Endothelial cell (in vitro differentiated cells): ENCODE data around the gene SPATA3. TPM values are rescaled to one million over a fixed set of nuclear protein-coding genes. Genes with fewer than 3 reads are reported as not detected.

Experiments
- DNase-seq: peaks from one replicate; pipeline ENCODE4 v3.0.0; 2021; ENCODE audit warnings: low spot score
- H3K27ac Mint-ChIP-seq: one replicate; pipeline ENCODE4 v1.8.0; 2021; ENCODE audit warnings: mixed read lengths, inconsistent platforms; ENCODE audit not compliant: unreplicated experiment
- H3K27me3 Mint-ChIP-seq: one replicate; pipeline ENCODE4 v1.8.0; 2021; ENCODE audit warnings: mild to moderate bottlenecking, moderate library complexity, mixed read lengths, inconsistent platforms; ENCODE audit not compliant: unreplicated experiment
- H3K36me3 Mint-ChIP-seq: one replicate; pipeline ENCODE4 v1.8.0; 2021; ENCODE audit warnings: mild to moderate bottlenecking, low read depth, mixed read lengths, inconsistent platforms; ENCODE audit not compliant: unreplicated experiment
- H3K4me1 Mint-ChIP-seq: one replicate; pipeline ENCODE4 v1.8.0; 2021; ENCODE audit warnings: mild to moderate bottlenecking, mixed read lengths, inconsistent platforms; ENCODE audit not compliant: unreplicated experiment
- H3K4me3 Mint-ChIP-seq: one replicate; pipeline ENCODE4 v1.8.0; 2021; ENCODE audit warnings: mild to moderate bottlenecking, mixed read lengths, inconsistent platforms; ENCODE audit not compliant: unreplicated experiment
- H3K9me3 Mint-ChIP-seq: one replicate; pipeline ENCODE4 v1.8.0; 2021; ENCODE audit warnings: mixed read lengths, inconsistent platforms; ENCODE audit not compliant: unreplicated experiment
- total RNA-seq: library from RNA; stranded (reverse); fragmentation: NEBNext Ultra II Directional; extraction: Animal tissue kit (Norgen Biotek cat#: 25700); gene quantifications from one replicate; pipeline ENCODE4 v1.2.1, GENCODE V29; 2021; ENCODE audit not compliant: unreplicated experiment
- TF ChIP-seq, protein P1 (sequence below): fragments of 200-600 bp; sonication (generic); IDR thresholded peaks from one replicate; pipeline ENCODE4 v1.5.0; 2021; ENCODE audit warnings: antibody characterized with exemption; ENCODE audit not compliant: unreplicated experiment

Gene SPATA3
- total RNA-seq, 1 donor from 2014 or later, result not detected

DNA sequence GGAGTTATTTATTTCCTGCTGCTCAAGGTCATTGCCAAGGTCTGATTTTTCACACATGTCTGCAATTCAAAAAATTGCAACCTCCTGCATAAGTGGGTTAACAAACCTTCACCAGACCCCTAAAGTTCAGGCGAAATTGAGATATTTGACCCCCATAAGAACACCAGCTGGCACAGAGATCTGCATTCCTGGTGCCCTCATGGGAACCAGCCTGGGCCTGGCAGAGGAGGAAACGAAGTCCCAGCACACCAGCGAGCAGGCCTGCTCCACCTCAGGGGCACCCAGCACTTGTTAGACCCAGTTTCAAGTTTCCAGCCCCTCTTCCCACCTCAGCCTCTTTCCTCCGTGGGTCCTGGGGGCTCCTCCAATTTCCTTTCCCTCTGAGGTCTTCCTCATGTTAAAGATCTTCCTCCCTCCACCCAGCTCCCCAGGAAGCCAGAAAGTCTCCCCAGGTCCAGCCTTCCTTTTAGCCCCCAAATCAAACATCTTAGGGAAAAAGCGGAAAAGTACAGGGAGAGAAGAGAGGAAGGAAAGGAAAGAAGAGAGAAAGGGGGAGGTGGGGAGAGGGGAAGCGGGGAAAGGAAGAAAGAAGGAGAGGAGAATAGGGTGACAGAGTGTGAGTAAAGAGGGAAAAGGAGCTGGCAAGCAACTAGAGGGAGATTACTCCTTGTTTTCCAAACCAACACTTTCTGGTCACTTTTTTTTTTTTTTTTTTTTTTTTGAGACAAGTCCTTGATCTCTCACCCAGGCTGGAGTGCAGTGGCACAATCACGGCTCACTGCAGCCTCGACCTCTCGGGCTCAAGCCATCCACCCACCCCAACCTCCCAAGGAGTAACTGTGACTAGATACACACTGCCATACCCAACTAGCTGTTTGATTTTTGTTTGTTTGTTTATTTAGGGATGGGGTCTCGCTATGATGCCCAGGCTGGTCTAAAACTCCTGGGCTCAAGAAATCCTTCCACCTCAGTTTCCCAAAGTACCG, 37.5 kb downstream of the SPATA3 start:
- no peaks in the 10 kb centered on the region for H3K9me3 Mint-ChIP-seq
- no peaks in the 10 kb centered on the region for H3K36me3 Mint-ChIP-seq
- TF ChIP-seq, protein P1, sequence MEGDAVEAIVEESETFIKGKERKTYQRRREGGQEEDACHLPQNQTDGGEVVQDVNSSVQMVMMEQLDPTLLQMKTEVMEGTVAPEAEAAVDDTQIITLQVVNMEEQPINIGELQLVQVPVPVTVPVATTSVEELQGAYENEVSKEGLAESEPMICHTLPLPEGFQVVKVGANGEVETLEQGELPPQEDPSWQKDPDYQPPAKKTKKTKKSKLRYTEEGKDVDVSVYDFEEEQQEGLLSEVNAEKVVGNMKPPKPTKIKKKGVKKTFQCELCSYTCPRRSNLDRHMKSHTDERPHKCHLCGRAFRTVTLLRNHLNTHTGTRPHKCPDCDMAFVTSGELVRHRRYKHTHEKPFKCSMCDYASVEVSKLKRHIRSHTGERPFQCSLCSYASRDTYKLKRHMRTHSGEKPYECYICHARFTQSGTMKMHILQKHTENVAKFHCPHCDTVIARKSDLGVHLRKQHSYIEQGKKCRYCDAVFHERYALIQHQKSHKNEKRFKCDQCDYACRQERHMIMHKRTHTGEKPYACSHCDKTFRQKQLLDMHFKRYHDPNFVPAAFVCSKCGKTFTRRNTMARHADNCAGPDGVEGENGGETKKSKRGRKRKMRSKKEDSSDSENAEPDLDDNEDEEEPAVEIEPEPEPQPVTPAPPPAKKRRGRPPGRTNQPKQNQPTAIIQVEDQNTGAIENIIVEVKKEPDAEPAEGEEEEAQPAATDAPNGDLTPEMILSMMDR, result no peak
- H3K27ac Mint-ChIP-seq, result no peak overlapping the region
- no peak overlapping the region for H3K4me3 Mint-ChIP-seq
- peaks cover 10% of the 10 kb centered on the region for H3K27me3 Mint-ChIP-seq
- DNase-seq, result no peak
- H3K4me1 Mint-ChIP-seq, result peaks cover 11% of the 10 kb centered on the region

DNA sequence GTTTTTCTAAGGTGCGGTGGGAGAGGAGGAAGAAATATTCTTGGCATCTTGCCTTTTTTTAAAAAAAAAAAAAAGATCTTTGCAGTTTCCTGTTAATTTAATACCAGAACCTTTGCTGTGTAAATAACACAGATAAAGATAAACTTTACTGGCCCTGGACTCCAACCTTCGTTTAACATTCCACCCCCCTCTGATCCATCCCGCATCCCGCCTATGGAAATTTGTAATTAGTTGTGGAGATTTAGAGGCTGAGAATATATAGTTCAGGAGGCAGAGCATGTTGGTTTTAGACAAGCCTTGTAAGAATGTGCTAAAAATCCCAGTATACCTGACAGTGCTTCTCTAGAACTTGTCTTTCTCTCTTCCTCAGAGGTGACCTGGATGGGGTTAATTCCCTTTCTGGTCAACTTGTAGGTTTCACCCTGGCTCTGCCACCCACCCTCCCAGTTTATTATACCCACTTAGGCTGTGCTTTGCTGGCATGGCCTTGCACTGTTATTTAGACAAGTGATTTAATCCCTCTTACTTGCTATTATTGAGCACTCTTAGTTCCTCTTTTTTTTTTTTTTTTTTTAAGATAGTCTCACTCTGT, 38.5 kb downstream of the SPATA3 start:
- H3K9me3 Mint-ChIP-seq, result no peaks in the 10 kb centered on the region
- no peak for DNase-seq
- H3K27ac Mint-ChIP-seq, result no peak overlapping the region
- H3K4me1 Mint-ChIP-seq, result peaks cover 11% of the 10 kb centered on the region
- H3K27me3 Mint-ChIP-seq, result peaks cover 11% of the 10 kb centered on the region
- TF ChIP-seq, protein P1, result no peak
- H3K36me3 Mint-ChIP-seq, result no peaks in the 10 kb centered on the region
- H3K4me3 Mint-ChIP-seq, result no peak overlapping the region

DNA sequence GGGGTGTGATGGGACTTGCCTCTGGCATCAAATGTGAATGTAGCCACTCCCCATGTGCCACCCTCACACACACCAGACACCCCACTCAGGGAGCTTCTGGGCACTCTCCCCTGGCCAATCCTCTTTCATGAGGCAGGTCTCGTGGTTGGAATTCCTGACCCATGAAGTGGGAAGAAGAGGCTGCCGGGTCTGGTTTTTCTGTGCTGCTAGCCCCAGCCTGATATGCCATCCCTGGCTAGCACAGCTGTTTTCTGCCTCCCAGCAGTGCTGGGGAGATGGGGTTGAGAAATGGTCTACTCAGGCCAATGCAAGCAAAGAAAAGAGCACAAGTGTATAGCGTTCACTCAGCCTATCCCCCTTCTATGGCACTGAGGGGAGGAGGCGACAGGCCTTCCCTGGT, 40.2 kb downstream of the SPATA3 start:
- TF ChIP-seq, protein P1, result no peak
- H3K9me3 Mint-ChIP-seq, result no peaks in the 10 kb centered on the region
- H3K4me1 Mint-ChIP-seq, result peaks cover 14% of the 10 kb centered on the region
- H3K4me3 Mint-ChIP-seq, result no peak overlapping the region
- no peaks in the 10 kb centered on the region for H3K36me3 Mint-ChIP-seq
- H3K27me3 Mint-ChIP-seq, result peaks cover 10% of the 10 kb centered on the region
- DNase-seq, result no peak
- H3K27ac Mint-ChIP-seq, result no peak overlapping the region

DNA sequence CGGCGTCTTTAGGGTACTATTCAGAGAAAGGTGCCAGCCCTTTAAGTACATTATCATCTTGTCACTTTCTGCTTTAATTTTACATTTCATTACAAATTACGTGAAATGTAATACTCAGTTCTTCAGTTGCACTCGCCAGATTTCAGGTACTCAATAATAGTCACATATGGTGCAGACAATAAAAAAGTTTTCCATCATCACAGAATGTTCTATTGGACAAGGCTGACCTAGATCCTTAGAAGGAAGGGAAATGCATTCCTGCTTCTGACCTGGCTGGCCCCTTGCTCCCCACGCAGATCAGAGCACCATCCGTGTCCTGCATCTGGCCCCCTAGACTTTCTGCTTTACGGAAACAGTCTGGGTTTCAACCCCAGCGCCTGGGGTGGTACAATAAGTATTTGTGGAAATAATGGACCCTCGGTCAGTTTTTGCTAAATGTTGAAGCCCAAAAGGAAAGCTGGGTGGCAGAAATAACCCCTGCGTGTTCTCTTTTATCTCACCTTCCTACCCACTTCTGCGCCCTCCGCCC, 40.7 kb downstream of the SPATA3 start:
- H3K27ac Mint-ChIP-seq, result no peak overlapping the region
- peak overlapping the region; percentile 47 for H3K4me3 Mint-ChIP-seq
- TF ChIP-seq, protein P1, result no peak

More for the DNA sequence above, 40.7 kb downstream of the SPATA3 start:
- Mint-ChIP-seq H3K4me1 (peaks cover 14% of the 10 kb centered on the region), H3K9me3 (no peaks in the 10 kb centered on the region), H3K36me3 (peaks cover 2% of the 10 kb centered on the region), H3K27me3 (peaks cover 10% of the 10 kb centered on the region)
- DNase-seq, result no peak
